ENCODE results near the gene MAN2A2.

Gene MAN2A2

GRCh38 chr15:90970274-90970673 lies 67.2 kb downstream of the MAN2A2 start:
- DNase-seq = no peak

GRCh38 chr15:90972133-90972532 lies 69.0 kb downstream of the MAN2A2 start:
- no peak for DNase-seq
